OCI-LY3 (cell line): Measurements from ENCODE around the gene HNRNPUL1.

Experiments
- EZH2phosphoT487 ChIP-seq: fragments of 200-600 bp; shearing (Covaris generic); IDR thresholded peaks from 2 replicates; pipeline ENCODE4 v1.6.1; 2018; ENCODE audit warnings: antibody characterized with exemption, mixed run types, low read depth
- TF ChIP-seq, protein P1 (sequence below): fragments of 200-600, 300-600 bp; sonication (generic); IDR thresholded peaks from 2 replicates; pipeline ENCODE4 v1.5.1; 2014; ENCODE audit warnings: antibody characterized with exemption, low read length, low read depth

DNA sequence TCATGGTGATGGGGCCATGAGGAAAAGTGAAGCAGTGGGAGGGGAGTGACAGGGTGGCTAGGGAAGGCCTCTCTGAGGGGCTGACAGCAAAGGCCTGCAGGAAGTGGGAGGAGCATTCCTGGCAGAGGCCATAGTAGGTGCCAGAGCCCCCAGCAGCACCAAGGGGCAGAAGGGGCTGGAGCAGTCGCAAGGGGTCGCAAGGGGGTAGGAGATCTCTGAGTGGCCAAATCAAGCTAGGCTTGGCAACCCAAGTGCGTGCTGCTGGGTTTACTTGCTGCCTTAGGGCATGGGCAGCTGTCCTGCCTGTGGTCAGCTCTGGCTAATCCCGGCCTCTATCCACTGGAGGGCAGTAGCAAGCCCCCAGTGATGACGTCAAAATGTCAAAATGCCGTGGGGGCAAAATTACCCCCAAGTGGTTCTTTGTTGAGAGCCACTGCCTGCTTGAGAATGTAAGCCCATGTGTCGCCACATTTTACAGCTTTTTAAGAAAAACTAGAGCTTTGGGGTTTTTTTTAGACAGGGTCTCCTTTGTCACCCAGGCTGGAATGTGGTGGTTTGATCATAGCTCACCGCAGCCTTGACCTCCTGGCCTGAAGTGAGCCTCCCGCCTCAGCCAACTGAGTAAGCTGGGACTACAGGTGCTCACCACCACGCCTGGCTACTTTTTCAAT lies 57.6 kb downstream of the HNRNPUL1 start:
- TF ChIP-seq, protein P1, sequence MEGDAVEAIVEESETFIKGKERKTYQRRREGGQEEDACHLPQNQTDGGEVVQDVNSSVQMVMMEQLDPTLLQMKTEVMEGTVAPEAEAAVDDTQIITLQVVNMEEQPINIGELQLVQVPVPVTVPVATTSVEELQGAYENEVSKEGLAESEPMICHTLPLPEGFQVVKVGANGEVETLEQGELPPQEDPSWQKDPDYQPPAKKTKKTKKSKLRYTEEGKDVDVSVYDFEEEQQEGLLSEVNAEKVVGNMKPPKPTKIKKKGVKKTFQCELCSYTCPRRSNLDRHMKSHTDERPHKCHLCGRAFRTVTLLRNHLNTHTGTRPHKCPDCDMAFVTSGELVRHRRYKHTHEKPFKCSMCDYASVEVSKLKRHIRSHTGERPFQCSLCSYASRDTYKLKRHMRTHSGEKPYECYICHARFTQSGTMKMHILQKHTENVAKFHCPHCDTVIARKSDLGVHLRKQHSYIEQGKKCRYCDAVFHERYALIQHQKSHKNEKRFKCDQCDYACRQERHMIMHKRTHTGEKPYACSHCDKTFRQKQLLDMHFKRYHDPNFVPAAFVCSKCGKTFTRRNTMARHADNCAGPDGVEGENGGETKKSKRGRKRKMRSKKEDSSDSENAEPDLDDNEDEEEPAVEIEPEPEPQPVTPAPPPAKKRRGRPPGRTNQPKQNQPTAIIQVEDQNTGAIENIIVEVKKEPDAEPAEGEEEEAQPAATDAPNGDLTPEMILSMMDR, result peak; percentile 44
- TF ChIP-seq EZH2phosphoT487, result no peak
